Peyer's patch (tissue), 4 donors: ENCODE data around the gene BIVM.

ENCODE experiments used
- CTCF ChIP-seq, 6 experiments: fragments of 450-650 bp in 4 of 6; fragments of 200-600 bp in 2 of 6; sonication (generic) in 1 of 6; IDR thresholded peaks; one replicate each; pipeline ENCODE4 v1.5.1; 2017 to 2019; ENCODE audit warnings: antibody characterized with exemption in 6 of 6, mild to moderate bottlenecking in 3 of 6, moderate library complexity in 1 of 6
- POLR2A ChIP-seq, 2 donors: fragments of 450-650 bp; IDR thresholded peaks; one replicate each; pipeline ENCODE4 v1.5.1; 2017; ENCODE audit warnings: antibody characterized with exemption in 2 of 2, mild to moderate bottlenecking in 2 of 2, moderate library complexity in 2 of 2

GRCh38 chr13:102788683-102789082, 10.2 kb upstream of the BIVM start:
- TF ChIP-seq CTCF (IDR thresholded peaks at IDR 0.05) (no peak), POLR2A (IDR thresholded peaks at IDR 0.05) (no peak)
